Measurements from ENCODE around the gene BNIP3. TPM values are rescaled to one million over a fixed set of nuclear protein-coding genes. Genes with fewer than 3 reads are reported as not detected.

BNIP3 gene
- total and polyA plus RNA-seq, 2 of the 8 experiments (the other 6 are each of a cell fraction or from before 2014, with no cell fraction given): 25.8 to 58.9 TPM

- TF ChIP-seq SIRT6 (IDR thresholded peaks at IDR 0.05; ENCODE audit: low read length) (no peak), BRCA1 (IDR thresholded peaks at IDR 0.05; ENCODE audit: low read depth, low read length) (no peak), NRF1 (IDR thresholded peaks at IDR 0.05; ENCODE audit: low read depth, low read length) (no peak), CBX8 (IDR thresholded peaks at IDR 0.05; ENCODE audit: borderline replicate concordance, low read depth, low read length) (no peak), SIN3A (conservative IDR thresholded peaks at IDR 0.05 in 1 of 2, IDR thresholded peaks at IDR 0.05 in 1 of 2; ENCODE audit: low read depth in 1 of 2, low read length in 2 of 2) (no peak)
Observed at GRCh38 chr10:131944412-131944811, 37.3 kb downstream of the BNIP3 start (continued).
